ENCODE measurements around the gene PDE6A.

DNA sequence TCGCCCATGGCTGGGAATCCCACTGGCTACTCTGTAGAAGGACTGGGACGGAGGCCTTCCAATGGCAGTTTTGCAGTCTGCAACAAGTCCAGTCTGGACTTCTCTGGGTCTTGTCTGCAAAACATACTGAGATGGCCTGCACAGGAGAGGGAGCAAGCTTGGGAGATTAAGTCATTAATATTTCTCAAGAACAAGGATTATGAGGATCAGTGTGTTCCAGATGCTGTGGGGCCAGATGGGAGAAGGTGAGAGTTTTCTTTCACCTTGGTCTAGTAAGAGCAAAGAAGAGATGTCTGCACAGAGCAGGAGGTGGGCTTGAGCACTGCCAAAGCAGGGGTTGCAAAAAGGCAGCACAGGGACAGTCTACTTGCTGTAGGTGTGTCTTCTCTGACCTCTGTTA is at the start of gene PDE6A:
- TF ChIP-seq, protein P1, sequence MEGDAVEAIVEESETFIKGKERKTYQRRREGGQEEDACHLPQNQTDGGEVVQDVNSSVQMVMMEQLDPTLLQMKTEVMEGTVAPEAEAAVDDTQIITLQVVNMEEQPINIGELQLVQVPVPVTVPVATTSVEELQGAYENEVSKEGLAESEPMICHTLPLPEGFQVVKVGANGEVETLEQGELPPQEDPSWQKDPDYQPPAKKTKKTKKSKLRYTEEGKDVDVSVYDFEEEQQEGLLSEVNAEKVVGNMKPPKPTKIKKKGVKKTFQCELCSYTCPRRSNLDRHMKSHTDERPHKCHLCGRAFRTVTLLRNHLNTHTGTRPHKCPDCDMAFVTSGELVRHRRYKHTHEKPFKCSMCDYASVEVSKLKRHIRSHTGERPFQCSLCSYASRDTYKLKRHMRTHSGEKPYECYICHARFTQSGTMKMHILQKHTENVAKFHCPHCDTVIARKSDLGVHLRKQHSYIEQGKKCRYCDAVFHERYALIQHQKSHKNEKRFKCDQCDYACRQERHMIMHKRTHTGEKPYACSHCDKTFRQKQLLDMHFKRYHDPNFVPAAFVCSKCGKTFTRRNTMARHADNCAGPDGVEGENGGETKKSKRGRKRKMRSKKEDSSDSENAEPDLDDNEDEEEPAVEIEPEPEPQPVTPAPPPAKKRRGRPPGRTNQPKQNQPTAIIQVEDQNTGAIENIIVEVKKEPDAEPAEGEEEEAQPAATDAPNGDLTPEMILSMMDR (CRISPR knock-in tag; IDR thresholded peaks at IDR 0.05) = no peak
- TF ChIP-seq NFATC3 (CRISPR knock-in tag; IDR thresholded peaks at IDR 0.05) (no peak), TAF1 (CRISPR knock-in tag; IDR thresholded peaks at IDR 0.05) (no peak), MBD4 (IDR thresholded peaks at IDR 0.05; ENCODE audit: borderline replicate concordance, low read length) (no peak), RBM39 (IDR thresholded peaks at IDR 0.05; ENCODE audit: low read depth, low read length, poor library complexity, severe bottlenecking) (no peak), EHMT2 (IDR thresholded peaks at IDR 0.05; ENCODE audit: borderline replicate concordance, low read depth, low read length) (no peak), ZNF530 (CRISPR knock-in tag; IDR thresholded peaks at IDR 0.05; ENCODE audit: low read depth) (no peak), ARHGAP35 (CRISPR knock-in tag; IDR thresholded peaks at IDR 0.05; ENCODE audit: borderline replicate concordance) (no peak), MTA1 (CRISPR knock-in tag; IDR thresholded peaks at IDR 0.05; ENCODE audit: borderline replicate concordance) (no peak), CREM (IDR thresholded peaks at IDR 0.05) (no peak), CREM (CRISPR knock-in tag; IDR thresholded peaks at IDR 0.05) (no peak)
- TF ChIP-seq, protein P2, sequence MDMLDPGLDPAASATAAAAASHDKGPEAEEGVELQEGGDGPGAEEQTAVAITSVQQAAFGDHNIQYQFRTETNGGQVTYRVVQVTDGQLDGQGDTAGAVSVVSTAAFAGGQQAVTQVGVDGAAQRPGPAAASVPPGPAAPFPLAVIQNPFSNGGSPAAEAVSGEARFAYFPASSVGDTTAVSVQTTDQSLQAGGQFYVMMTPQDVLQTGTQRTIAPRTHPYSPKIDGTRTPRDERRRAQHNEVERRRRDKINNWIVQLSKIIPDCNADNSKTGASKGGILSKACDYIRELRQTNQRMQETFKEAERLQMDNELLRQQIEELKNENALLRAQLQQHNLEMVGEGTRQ (IDR thresholded peaks at IDR 0.05; ENCODE audit: low read depth, low read length) = no peak
- TF ChIP-seq, protein P2 (CRISPR knock-in tag; IDR thresholded peaks at IDR 0.05; ENCODE audit: borderline replicate concordance) = no peak
